ENCODE measurements around the gene OXNAD1.
A peak's percentile ranks its signal among the peaks of the same experiment; 100 is the strongest.

OXNAD1 gene

DNA sequence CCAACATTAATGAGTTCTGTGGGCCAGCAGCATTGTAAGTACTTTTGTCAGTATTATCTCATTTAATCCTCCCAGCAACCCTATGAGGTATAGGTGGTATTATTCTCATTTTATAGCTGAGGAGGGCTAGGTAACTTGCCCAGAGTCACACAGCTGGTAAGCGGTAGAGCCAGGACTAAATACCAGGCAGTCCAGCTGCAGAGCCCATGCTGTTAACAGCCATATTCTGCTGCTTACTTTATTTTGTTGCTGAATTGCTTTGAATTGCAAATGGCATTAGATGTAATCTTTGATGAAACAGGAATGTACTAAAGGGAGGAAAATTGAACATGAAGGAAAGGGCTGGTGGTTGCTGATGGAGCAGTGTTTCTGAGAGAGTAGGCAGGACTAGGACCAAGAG is 19.6 kb downstream of the OXNAD1 start:
- DNase-seq: no peak

DNA sequence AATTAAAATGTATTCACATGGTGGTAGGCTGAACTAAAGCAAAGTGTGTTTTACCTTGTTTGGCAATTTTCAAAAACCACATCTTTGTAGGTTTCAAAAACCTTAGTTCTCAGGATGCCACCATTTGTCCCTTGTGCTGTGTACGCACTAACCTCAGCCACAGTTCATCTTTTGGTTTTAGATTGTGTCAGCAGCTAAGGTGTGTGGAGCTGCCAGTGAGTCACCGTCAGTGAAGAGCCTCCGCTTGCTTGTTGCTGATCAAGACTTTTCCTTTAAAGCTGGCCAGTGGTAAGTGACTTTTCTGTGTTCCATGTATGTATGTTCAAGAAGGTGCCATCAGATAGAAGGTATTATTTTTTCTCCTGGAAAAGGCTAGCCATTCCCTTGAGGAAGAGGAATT is 21.1 kb downstream of the OXNAD1 start:
- peak; percentile 46 for DNase-seq

DNA sequence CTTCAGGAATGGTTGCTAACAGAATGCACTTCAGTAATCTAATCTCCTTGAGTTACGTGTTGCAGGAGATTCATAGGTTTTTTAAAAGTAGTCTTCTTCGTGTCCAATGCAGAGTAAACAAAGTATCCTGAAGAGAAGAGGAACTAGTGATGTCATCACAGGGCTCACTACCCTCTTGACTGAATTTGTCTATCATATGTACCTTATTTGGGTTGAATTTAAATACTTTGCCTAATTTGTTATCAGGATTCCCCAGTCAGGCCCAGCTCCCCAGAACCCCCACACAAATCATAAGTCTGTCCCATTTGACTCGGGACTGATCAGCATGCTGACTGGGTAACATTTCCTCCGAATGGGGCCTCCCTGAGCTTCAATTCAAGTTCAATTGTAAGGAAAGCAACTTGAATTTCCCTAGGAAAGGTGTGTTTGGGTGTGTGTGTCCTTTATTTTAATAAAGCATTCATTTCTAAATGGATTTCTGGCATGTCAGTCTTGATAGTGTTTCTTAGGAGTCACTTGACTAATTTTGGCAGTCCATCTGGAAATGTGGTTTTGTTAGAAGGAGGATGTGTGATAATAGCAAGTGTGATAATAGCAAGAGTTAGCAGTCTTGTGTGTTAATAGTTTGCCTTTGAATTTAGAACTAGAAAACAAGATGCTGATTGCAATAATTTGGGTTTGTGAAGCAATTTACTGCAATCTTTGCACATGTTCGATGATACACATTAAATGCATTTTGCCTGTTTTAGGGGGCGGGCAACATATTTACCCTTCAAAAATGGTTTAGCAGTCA is 21.9 kb downstream of the OXNAD1 start:
- no peak for DNase-seq

DNA sequence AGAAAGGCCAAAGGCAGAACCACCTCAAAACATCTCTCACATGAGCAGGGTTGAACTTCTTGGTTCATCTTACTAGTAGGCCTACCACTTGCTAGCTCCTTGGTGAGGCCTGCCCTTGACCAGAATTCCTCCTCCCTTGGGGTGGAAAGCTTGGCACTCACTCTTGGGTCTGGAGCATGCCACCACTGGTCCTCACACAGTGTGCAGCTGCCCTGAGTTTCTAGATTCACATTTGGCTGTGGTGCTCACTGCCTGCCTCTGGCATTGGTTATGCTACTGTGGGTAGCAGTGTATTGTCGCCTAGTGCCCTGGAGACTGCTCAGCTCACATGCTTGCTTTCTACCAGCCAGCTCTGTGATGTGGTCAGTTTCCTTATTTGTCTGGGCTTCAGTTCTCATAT is 23.7 kb downstream of the OXNAD1 start:
- DNase-seq: no peak

DNA sequence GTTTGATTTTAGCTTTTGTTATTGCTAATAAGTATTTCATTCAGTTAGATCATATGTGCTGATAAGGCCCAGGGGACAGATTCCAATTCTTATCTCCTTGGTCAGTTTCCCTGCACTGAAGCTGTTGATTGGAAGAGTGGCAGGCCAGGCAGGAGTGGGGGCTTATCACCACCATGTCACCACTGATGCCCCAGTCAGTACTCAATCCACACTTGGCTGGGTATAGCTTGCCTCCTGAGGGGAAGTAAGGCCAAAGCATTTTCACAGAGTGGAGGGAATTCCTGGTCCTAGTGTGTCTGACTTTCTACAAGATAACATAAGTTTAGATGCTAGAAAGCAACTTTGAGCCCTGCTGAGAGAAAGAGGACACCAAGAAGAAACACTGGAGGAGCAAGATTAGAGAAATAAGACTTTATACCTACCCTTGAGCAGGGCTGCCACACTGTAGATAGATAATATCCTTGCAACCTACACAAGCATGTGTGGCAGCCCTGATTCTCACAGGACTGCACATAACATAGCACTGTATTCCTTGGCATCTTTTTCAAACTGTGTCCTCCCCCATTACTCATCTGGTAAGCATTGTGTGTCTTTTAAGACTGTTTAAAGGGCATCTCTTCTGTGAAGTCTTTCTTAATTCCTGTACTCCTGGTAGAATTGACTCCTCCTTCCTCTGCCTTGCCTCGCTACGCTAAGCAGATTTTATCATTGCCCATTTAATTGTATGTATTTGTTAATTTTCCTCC is 24.3 kb downstream of the OXNAD1 start:
- DNase-seq: no peak

DNA sequence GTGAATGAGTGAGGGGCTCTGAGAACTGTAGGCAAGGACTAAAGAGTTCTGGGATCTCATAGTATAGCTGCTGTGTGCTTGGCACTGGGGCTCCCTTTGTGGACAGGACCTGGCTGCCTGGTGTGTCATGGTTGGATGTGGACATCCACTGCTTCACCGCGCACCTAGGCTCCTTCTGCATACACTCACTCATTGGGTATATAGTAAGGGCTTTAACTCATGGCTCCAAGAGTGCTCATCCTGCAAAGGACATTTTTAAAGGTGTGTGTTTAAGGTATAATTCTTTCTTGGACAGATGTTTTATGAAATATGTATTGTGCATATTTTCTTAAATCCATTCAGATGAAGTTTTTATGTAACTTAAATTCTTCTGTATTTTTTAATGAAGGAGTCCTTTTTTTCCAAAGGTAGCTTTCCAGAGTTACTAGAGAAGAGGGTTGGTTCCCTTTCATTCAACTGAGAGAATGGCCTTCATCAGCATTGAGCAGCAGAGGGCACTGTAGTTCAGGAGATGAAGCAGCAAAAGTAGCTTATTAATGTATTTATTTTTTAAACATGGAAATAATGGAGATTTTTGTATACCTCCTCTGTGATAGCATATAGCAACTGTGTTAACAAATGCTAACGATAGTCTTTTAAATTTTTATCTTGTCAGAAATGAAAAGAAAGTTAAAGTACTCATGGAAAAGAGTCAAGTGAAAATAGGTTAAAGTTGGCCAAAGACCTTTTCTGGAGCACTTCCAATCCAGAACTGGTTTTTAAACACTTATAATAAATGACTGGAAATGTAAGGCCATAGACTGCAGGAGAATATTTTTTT is 25.2 kb downstream of the OXNAD1 start:
- DNase-seq: no peak

DNA sequence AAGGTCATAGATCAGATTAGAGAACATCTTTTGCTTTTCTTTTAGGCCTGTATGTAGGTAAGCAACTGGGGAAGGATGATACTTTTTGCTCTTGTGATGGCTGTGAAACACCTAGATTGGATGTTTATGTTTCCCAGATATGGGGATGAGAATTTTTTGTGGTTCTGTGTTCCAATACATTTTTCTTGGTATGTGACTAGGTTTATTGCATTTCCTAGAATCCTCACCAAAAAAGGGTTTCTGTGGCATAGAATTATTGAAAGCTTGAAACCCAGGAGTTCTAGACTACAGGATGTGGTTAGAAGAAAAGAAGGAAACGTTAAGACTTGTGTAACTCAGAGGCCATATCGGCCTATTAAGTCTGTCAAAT is 25.8 kb downstream of the OXNAD1 start:
- DNase-seq: no peak

DNA sequence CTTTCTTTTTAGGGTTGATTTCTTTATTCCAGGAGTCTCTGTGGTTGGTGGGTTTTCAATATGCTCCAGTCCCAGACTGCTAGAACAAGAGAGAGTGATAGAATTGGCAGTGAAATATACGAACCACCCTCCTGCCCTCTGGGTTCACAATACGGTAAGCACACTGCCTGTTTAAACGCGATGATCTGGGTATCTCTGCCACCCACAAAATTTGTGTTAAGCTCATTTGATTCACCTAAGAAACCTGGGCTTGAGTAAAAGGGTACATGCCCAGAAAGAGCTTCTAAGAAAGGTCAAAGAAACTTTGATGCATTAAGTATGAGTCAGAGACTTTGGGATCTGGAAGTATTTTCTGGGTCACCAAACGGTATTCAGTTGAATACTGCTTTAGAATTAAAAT is 29.8 kb downstream of the OXNAD1 start:
- no peak for DNase-seq

DNA sequence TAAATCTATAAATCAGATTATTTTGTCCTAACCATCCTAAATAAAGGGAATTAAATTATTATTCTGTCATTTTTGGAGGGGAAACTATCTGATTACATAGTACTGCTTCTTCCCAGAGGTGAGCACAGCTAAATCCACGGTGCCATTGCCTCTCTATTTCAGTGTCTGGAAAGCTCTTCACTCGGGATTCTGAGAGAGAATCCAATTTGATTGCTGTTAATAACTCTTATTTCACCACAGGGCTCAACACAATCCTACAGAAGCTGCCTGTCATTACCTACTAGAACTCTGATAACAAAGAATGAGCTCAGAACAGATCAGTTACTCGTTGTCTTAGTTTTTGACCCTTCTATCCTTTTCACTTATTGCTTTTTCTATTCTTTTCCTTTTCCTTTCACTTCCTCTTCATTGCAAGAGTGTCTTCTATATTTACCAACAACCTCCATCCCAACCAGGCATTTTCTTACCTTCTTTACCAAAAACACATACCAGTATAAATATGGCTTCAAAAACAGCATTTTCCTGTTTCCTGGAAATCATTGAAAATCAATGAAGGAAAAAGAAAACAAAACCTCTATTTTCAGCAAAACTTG is 30.4 kb downstream of the OXNAD1 start:
- DNase-seq: no peak

DNA sequence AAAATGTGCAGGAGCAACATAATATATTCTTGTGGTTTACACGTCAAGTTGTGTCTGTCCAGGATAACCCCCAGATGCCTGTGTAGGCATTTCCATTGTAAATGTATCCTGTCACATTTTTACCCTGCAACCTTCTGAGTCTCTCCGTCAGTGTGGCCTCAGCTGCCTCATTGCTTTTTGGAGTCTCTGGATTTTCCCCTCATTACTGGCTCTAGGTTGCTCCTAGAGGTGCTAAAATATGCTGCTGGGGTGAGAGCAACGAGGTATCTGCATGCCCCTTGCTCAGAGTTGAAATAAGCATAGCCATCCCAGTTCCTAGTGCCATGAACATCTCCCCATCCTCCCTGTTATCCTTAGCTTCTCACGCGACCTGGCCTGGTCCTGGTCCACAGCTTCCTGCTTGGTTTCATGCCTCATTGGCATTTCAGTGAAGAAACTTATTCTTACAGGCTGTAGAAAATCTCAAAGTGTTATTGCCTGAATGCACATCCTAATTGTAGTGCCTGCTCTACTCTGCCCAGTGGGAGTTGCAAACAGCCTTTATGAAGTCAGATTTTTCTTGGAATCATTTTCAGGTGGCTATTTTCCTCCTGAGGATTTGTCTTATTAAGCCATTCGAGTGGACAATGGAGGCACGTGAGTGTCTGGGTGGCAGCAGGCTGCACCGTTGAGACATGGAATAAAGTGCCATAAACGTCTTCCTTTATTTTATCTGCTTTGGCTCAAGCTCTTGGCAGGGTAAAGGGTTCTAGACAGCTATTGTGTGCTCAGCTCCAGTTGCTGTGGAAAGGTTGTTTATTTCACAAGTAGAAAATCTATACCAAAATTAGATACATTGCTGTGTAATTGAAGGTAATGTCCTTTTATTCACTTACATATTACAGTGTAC is 33.2 kb downstream of the OXNAD1 start:
- DNase-seq: no peak

DNA sequence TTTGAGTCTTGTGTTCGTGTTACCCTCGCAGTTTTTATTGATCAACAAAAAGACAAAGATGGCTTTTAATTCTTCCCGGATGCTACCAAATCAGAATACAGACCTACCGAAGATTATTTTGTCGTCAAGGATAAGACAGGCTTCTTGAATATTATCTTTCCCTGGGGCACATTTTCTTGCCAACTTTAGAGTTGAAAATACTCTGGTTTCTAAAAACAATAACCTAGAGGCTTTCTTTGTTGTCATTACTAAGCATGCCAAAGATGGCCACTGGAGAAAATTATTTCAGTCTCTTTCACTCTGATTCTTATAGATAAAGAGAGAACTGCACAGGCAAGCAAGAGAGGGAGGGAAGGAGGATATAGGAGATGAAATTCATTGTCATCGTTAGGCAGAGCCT is 33.9 kb downstream of the OXNAD1 start:
- DNase-seq: no peak

DNA sequence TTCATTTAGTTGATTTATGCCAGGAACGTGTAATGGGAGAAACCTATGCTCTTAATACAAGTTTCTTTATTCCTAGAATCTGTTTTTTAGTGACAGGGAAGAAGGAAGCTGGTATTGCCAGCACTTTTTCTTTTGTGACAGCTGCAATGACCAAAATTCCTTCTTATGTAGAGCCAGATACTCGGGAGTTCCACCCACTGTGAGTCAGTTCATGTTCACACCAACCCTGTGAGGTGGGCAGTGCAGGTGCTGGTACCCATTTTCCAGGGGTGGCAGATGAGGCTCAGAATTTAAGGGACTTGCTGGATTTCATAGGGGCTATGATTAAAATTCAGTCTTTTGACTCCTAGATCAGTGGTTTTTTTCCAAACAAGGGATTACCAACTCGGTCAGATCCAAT is 34.7 kb downstream of the OXNAD1 start:
- DNase-seq: no peak

DNA sequence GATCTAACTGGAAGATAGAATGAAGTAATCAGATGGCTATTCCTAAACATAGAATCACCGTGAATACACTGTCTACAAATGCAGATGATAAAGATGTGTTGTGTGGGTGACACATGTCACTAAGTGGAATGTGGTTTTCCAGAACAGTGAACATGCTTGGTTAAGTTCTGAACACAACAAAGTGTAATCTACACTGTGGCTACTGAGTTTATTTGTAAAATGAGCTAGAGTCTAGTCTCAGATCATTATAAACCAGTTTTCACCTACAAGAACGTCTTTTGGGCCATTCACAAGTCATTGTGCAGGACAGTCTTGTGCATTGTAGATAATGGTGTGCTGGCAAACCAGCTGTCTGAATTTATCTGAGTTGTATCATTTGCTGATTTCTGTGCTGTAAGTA is 35.3 kb downstream of the OXNAD1 start:
- DNase-seq: no peak

DNA sequence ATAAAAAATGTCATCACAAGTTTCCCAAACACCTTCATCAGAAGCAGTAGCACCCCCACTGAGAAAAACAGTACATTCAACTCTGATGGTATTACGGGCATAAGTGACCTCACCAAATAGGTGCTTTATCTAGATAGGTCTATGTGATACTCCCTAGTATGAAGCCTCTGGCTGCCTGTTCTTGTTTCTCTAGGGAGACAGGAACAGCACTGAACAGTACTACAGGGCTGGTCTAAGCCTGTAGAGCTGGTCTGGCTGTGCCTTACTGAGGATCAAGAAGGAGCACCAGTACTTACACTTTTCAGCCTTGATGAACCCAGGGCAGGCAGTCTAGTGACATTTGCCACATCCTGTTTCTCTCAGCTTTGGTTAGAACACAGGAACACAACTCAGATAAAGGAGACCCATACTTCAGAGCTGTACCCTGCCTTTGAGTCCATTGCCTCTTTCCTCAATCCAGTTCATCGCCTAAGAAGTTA is 35.9 kb downstream of the OXNAD1 start:
- no peak for DNase-seq

DNA sequence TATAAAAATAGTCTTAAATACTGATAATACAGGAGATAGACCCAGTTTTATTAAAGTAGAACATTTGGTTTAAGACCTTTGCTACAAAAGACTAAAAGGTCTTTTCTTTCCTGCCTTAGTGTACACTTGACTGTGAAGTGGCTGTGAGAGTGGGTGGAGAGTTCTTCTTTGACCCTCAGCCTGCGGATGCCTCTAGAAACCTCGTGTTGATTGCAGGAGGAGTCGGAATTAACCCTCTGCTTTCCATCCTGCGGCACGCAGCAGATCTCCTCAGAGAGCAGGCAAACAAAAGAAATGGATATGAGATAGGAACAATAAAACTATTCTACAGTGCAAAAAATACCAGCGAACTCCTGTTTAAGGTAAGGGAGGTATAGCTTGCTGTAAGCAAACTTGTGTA is 36.5 kb downstream of the OXNAD1 start:
- DNase-seq: no peak

DNA sequence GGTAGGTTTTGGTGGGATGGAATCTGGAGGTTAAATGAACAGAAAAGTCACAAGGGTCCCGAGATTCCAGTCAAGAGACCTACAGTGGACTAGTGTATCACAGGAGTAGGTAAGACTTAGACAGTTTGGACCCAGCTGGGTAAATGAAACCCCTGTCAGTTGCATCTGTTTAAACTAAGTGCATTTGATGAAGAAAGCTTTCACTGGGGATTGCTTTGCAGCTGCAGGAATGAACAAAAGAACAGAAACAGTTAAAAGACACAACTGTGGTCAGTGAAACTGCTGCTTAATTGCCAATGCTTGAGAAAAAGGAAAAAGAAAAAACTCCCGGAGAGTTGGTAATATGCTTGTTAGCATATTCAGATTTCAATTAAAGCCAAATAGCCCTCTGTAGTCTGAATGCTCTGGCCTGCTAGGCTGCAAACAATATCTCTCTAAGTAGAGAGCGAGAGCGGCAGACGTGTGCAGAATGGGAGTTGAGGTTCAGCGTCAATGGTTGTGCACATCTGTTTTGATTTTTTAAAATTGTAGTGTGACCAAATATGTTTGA is 37.1 kb downstream of the OXNAD1 start:
- no peak for DNase-seq

DNA sequence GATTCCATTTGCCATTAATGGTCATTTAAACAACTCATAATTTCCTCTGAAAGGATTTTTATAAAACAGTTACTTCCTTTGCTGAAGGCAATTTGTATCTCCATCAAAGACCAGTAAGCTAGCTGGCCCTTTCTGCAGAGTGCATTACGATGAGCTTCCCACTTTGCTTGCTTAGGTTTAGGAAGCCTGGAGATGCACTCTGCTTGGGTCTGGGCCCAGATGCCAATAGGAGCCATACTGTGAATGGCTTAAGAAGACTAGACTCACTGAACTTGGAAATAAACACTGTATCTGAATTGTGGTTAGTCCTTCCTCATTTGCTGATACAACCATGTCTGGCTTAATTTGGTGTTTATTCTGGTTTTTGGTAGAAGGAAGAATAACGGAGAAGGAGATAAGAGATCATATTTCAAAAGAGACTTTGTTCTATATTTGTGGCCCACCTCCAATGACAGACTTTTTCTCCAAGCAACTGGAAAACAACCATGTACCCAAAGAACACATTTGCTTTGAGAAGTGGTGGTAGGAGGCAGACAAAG is 38.1 kb downstream of the OXNAD1 start:
- no peak for DNase-seq

DNA sequence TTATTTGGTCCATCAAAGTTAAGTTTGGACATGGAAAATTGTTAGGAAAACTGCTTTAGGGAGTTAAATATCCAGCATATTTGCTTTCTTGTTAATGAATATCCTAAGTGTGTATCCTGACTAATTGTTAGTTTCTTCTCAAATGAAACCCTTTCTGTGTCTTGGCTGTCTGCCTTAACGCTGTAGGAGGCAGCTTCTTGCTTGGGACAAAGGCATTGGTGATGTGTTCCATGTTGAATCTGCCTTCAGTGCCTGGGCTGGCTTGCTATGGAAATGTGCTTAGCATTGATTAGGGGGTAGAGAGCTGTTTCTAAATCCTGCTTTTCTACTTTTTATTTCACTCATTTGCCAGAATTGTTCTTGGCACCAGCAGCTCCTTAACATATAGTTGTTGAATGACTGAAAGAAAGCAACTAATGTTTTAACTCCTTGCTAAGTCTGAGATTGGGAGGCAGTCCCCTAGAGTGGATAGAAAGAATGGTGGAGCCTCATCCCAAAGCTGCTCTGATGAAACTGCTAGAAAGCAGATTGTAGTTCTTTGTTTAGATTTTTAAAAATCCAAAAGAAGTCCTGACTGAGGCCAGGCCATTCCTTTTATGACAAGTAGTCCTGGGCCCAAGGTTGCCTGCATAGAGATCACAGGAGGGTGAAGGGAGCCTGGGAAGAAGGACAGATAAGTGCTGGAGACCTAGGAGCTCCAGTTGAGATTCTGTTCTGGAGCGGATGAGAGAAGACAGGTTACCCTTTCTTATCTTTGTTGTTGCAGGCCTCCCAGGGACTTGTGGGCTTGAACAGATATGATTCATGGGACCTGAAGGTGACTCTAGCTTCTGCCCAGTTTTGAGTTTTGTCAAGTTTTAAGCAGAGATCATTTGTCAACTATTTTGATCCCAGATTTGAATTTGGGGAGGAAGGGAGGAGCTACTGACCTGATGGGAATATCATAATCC is 39.3 kb downstream of the OXNAD1 start:
- DNase-seq: no peak

DNA sequence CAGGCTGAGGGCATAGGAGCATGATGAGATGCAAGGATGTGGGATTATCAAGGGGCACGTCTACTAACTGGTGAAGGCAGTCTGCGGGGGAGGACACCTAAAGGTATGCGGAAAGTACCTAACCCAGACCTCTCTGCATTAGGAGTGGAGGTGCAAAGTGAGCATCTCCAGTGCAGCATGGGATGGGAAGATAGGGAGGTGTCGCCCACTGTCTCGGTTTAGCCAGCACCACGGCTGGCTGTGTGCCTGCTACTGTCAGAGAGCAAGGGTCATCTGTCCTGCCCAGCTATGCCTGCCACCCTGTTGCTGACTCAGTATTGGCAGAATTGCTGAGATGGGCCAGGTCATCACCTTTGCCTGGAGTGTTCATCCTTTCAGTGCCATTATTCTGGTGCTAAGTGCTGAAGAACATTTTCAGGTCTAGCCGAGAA is 40.1 kb downstream of the OXNAD1 start:
- DNase-seq: no peak

DNA sequence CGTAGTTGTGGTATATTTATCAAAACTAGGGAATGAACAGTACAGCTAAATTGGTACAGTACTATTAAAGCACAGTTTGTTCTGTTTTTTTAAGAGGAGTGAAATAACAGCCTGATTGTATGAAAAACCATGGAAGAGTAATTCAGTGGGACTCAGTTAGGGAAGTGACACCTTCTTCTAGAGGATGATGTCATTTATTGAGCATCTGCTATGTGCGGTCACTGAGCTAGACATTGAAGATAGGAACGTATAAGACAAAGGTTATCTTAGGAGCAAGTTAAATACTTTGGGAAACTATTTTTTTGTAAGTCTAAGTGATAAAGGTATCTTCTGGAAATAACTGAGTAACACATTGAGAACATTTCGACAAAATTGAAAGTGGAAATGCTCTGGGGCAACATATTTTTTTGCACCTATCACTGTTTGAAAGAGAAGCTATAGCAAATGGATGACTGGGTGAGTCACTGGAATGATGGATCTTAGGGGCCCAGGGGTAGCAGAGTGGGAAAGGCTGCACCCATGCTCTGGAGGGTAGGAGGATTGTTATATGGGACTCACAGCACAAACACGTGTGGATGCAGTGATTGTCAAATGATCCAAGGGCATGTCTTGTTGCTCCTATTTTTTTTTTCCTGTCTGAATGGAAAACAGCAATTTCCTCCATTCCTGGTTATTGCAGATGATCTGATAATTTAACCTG is 43.0 kb downstream of the OXNAD1 start:
- DNase-seq: no peak
